HG02981 (cell line): ENCODE data around the gene BICRA.
"Not testable (repeated sequence)": the region's sequence is repeated elsewhere in the genome, so short reads cannot be mapped to it uniquely, and the experiment has no call there.

Experiments used
- ATAC-seq: cut with Tn5 transposase; IDR thresholded peaks from one replicate; pipeline ENCODE4 v1.9.1; 2021; ENCODE audit warnings: mild to moderate bottlenecking, moderate library complexity; ENCODE audit not compliant: unreplicated experiment

BICRA gene

GRCh38 chr19:47608969-47609905 lies at the start of gene BICRA:
TSS of gene BICRA (plus strand) at chr19:47609134. CDS start at chr19:47673575, 64,441 bp downstream.
- peak; percentile 45 for ATAC-seq

GRCh38 chr19:47560999-47561398 lies 47.9 kb upstream of the BICRA start:
- no peak for ATAC-seq

DNA sequence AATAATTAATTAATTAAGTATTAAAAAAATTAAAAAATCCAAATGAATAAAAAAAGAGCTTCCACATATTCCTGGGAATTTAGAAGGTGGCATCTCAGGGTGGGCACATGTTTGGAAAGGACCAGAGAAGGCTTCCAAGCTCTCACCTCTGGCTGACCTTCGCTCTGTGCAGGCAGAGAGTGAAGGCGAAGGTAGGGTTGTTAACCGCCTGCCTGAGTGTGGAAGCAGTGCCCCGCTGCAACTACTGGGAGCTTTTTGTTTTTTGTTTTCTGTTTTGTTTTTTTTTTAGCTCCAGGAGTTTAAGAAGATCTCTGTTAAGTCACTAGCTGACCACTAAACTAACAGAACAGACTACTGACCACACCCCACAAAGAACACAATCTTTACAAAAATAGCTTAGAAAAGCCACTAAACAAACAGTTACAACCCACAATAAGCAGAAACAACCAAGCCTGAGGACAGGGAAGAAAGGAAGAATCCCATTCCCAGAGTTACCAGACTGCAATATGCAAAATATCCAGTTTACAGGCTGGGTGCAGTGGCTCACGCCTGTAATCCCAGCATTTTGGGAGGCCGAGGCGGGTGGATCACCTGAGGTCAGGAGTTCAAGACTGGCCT lies 47.4 kb upstream of the BICRA start:
- ATAC-seq: no peak

DNA sequence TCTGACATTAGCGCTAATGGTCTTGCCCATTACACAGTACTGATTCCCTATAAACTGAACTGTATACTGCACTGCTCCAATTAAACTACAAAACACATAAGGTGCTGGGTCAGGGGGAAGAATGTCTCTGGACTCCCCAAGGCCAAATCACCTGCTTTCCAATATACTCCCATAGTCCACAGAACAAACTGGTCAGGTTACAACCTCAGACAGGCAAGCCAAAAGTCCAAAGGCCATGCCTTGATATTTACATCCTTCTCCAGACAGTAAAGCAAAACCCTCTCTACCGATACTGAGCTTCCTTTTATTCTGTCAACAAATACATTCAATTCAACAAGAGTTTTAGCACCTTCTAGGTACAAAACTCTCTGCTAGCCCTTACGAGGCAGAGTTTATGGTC lies 44.9 kb upstream of the BICRA start:
- ATAC-seq: no peak

GRCh38 chr19:47569331-47569730 lies 39.6 kb upstream of the BICRA start:
- ATAC-seq: no peak

GRCh38 chr19:47572635-47573034 lies 36.3 kb upstream of the BICRA start:
- no peak for ATAC-seq

- ATAC-seq: no peak
Measured at GRCh38 chr19:47573071-47574026, 35.6 kb upstream of the BICRA start, which contains the start of gene ZNF541. TSS of gene ZNF541 (minus strand) at chr19:47573148. CDS start at chr19:47555856, 17,292 bp downstream.

GRCh38 chr19:47580397-47580796 lies 28.5 kb upstream of the BICRA start:
- no peak for ATAC-seq

- ATAC-seq: no peak
Measured at GRCh38 chr19:47581605-47582319, 27.2 kb upstream of the BICRA start.

GRCh38 chr19:47582320-47582909 lies 26.5 kb upstream of the BICRA start:
- no peak for ATAC-seq

GRCh38 chr19:47583161-47583560 lies 25.8 kb upstream of the BICRA start:
- not testable (repeated sequence) for ATAC-seq

GRCh38 chr19:47587295-47587694 lies 21.6 kb upstream of the BICRA start:
- ATAC-seq: no peak

- no peak for ATAC-seq
Measured at GRCh38 chr19:47589824-47590223, 19.1 kb upstream of the BICRA start.

DNA sequence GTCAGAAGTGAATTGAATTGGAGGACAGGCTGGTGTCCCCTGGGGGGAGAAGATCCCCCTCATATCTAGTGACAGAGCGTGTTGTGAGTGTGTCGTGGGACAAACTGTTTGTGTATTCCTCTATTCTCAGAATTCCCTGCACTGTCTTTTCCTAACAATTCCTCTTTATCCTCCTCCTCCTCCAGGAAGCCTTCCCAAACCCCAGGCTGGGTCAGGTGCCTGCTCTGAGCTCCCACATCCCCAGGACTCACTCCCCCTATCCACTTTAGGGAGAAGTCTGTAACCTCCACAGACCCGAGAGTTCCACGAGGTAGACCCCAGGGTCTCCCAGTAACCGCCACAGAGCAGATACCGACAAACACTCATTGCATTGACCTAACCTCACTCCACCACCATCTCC lies 15.1 kb upstream of the BICRA start:
- no peak for ATAC-seq

GRCh38 chr19:47595944-47596343 lies 13.0 kb upstream of the BICRA start:
- ATAC-seq: no peak

- ATAC-seq: no peak
Measured at GRCh38 chr19:47598407-47599349, 10.3 kb upstream of the BICRA start.

GRCh38 chr19:47599671-47600245 lies 9.2 kb upstream of the BICRA start:
- ATAC-seq: not testable (repeated sequence)
